ENCODE measurements around the gene NRXN3. TPM values are rescaled to one million over a fixed set of nuclear protein-coding genes. Genes with fewer than 3 reads are reported as not detected.

The NRXN3 gene
- total RNA-seq, 4 donors from 2014 or later: 4.1 to 11.9 (median 5.8) TPM

GRCh38 chr14:79600406-79600805 is 1430.2 kb downstream of the NRXN3 start:
- H3K9me3 ChIP-seq: no peaks in the 10 kb centered on the region
- no peaks in the 10 kb centered on the region for H3K36me3 ChIP-seq
- no peak for DNase-seq
- in situ Hi-C loops (cut with MboI; ENCODE audit: low pct_ligation_motif_present in 1 of 4, low pct_unique_long_range_greater_than_20kb in 1 of 4, low sequenced_read_pairs in 3 of 4): no loop called here
- TF ChIP-seq EP300 (IDR thresholded peaks at IDR 0.05; ENCODE audit: low read depth) (no peak), POLR2A (IDR thresholded peaks at IDR 0.05) (no peak), POLR2AphosphoS5 (IDR thresholded peaks at IDR 0.05) (no peak)
- TF ChIP-seq, protein P1, sequence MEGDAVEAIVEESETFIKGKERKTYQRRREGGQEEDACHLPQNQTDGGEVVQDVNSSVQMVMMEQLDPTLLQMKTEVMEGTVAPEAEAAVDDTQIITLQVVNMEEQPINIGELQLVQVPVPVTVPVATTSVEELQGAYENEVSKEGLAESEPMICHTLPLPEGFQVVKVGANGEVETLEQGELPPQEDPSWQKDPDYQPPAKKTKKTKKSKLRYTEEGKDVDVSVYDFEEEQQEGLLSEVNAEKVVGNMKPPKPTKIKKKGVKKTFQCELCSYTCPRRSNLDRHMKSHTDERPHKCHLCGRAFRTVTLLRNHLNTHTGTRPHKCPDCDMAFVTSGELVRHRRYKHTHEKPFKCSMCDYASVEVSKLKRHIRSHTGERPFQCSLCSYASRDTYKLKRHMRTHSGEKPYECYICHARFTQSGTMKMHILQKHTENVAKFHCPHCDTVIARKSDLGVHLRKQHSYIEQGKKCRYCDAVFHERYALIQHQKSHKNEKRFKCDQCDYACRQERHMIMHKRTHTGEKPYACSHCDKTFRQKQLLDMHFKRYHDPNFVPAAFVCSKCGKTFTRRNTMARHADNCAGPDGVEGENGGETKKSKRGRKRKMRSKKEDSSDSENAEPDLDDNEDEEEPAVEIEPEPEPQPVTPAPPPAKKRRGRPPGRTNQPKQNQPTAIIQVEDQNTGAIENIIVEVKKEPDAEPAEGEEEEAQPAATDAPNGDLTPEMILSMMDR (IDR thresholded peaks at IDR 0.05): no peak
- H3K4me1 ChIP-seq: peaks cover 0 to 21% (median 8%) of the 10 kb centered on the region in 4 donors
- H3K27me3 ChIP-seq: no peaks in the 10 kb centered on the region
- 78 to 80% methylated on average over 3 of the region's 3 CpGs for WGBS, 2 donors (ENCODE audit: low coverage in 1 of 2)
- no peak overlapping the region for H3K27ac ChIP-seq
- intact Hi-C loops (cut with DNase I; ENCODE audit: low total_unique reads): no loop called here
- no peak overlapping the region for H3K4me3 ChIP-seq

GRCh38 chr14:79601579-79601978 is 1431.4 kb downstream of the NRXN3 start:
- TF ChIP-seq, protein P1 (IDR thresholded peaks at IDR 0.05): no peak
- Histone ChIP-seq H3K9me3 (no peaks in the 10 kb centered on the region), H3K27me3 (no peaks in the 10 kb centered on the region), H3K27ac (no peak overlapping the region), H3K36me3 (no peaks in the 10 kb centered on the region), H3K4me1 (peaks cover 0 to 21% (median 8%) of the 10 kb centered on the region in 4 donors), H3K4me3 (no peak overlapping the region)
- in situ Hi-C loops (cut with MboI; ENCODE audit: low pct_ligation_motif_present in 1 of 4, low pct_unique_long_range_greater_than_20kb in 1 of 4, low sequenced_read_pairs in 3 of 4): no loop called here
- WGBS, 2 donors (ENCODE audit: low coverage in 1 of 2): 40 to 59% methylated on average over 1 to 5 of the region's 5 CpGs
- intact Hi-C loops (cut with DNase I; ENCODE audit: low total_unique reads): no loop called here
- DNase-seq: no peak

DNA sequence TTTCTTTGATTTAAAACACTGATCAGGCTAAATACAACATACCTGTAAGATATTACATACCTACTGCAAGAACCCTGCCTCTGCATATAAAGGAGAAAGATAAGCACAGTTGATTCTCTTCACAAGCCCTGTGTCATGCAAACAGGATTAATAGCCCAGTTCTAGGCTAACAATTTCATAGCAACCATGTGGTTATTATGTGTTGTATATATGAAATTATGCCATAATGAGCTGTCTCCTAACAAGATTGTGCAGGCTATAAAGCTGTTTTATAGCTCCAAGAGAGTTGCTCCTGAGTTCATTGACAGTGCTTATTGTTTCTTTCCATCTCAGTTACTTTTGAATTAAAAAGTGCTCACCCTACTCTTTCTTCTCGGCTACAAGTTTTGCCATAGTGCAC is 1431.9 kb downstream of the NRXN3 start:
- intact Hi-C loops (cut with DNase I; ENCODE audit: low total_unique reads): no loop called here
- Histone ChIP-seq H3K4me1 (peaks cover 0 to 21% (median 8%) of the 10 kb centered on the region in 4 donors), H3K27ac (no peak overlapping the region), H3K4me3 (no peak overlapping the region), H3K9me3 (no peaks in the 10 kb centered on the region), H3K36me3 (no peaks in the 10 kb centered on the region), H3K27me3 (no peaks in the 10 kb centered on the region)
- WGBS, 2 donors (ENCODE audit: low coverage in 1 of 2): 49% methylated on average over 1 of the region's 1 CpG; no CpG with 5 or more reads in 1 of the 2 donors
- in situ Hi-C loops (cut with MboI; ENCODE audit: low pct_ligation_motif_present in 1 of 4, low pct_unique_long_range_greater_than_20kb in 1 of 4, low sequenced_read_pairs in 3 of 4): no loop called here
- no peak for DNase-seq
- no peak for TF ChIP-seq POLR2AphosphoS5 (IDR thresholded peaks at IDR 0.05)
- TF ChIP-seq, protein P1 (IDR thresholded peaks at IDR 0.05): no peak

DNA sequence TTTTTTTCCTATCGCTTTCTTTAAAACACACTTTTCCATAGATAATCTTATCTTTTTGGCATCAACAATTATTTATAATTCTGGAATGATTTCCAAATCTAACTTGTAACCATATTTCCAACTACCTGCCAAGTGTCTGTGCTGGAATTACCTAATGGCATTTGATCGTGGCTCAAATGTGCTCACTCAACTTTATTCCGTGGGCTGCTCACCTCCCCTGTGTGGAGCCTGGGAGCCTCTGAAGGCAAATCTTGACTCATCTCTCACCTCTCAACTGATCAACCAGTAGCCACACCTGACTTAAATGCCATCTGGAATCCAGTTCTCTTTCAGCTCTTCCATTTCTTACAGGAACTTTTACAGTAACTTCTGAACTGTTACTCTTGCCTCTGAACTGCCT is 1432.6 kb downstream of the NRXN3 start:
- intact Hi-C loops (cut with DNase I; ENCODE audit: low total_unique reads): no loop called here
- WGBS, 2 donors (ENCODE audit: low coverage in 1 of 2): 75 to 86% methylated on average over 2 to 3 of the region's 3 CpGs
- no peak for DNase-seq
- Histone ChIP-seq H3K36me3 (no peaks in the 10 kb centered on the region), H3K27ac (no peak overlapping the region), H3K27me3 (no peaks in the 10 kb centered on the region), H3K9me3 (no peaks in the 10 kb centered on the region), H3K4me3 (no peak overlapping the region), H3K4me1 (peaks cover 0 to 21% (median 8%) of the 10 kb centered on the region in 4 donors)
- TF ChIP-seq EP300 (IDR thresholded peaks at IDR 0.05; ENCODE audit: low read depth) (no peak), POLR2AphosphoS5 (IDR thresholded peaks at IDR 0.05) (no peak), POLR2A (IDR thresholded peaks at IDR 0.05) (no peak)
- TF ChIP-seq, protein P1 (IDR thresholded peaks at IDR 0.05): no peak
- in situ Hi-C loops (cut with MboI; ENCODE audit: low pct_ligation_motif_present in 1 of 4, low pct_unique_long_range_greater_than_20kb in 1 of 4, low sequenced_read_pairs in 3 of 4): no loop called here
